Mesendoderm (in vitro differentiated cells): ENCODE measurements around the gene SUV39H1.
A peak's percentile ranks its signal among the peaks of the same experiment; 100 is the strongest.

Source experiments
- DNase-seq: peaks from one replicate; pipeline ENCODE4 v3.0.0; 2013
- H2AK5ac ChIP-seq: 2 replicates; pipeline ENCODE4 v1.6.1; 2013; ENCODE audit warnings: low read length, inconsistent platforms
- H2BK120ac ChIP-seq: 2 replicates; pipeline ENCODE4 v1.6.1; 2013; ENCODE audit warnings: low read depth, mild to moderate bottlenecking, low read length, moderate library complexity, mixed read lengths
- H2BK15ac ChIP-seq: replicated peaks from 2 replicates; pipeline ENCODE4 v1.6.1; 2013; ENCODE audit warnings: low read depth, mild to moderate bottlenecking, moderate library complexity
- H2BK5ac ChIP-seq: 2 replicates; pipeline ENCODE4 v1.6.1; 2013; ENCODE audit warnings: low read length, inconsistent platforms
- H3K18ac ChIP-seq: 2 replicates; pipeline ENCODE4 v1.6.1; 2013; ENCODE audit warnings: mild to moderate bottlenecking, low read length, mixed read lengths
- H3K23ac ChIP-seq: one replicate; pipeline ENCODE4 v1.6.1; 2013; ENCODE audit warnings: low read length
- H3K27ac ChIP-seq: 2 replicates; pipeline ENCODE4 v1.5.1; 2013; ENCODE audit warnings: low read depth, mild to moderate bottlenecking, inconsistent platforms, low read length, moderate library complexity
- H3K27me3 ChIP-seq: 2 replicates; pipeline ENCODE4 v1.6.1; 2013; ENCODE audit warnings: low read length, control low read depth, mild to moderate bottlenecking, inconsistent platforms; ENCODE audit not compliant: insufficient read depth, poor library complexity
- H3K36me3 ChIP-seq: 2 replicates; pipeline ENCODE4 v1.6.1; 2013; ENCODE audit warnings: low read length, inconsistent platforms; ENCODE audit not compliant: control insufficient read depth, insufficient read depth
- H3K4ac ChIP-seq: one replicate; pipeline ENCODE4 v1.6.1; 2013; ENCODE audit warnings: low read depth, mild to moderate bottlenecking, low read length, moderate library complexity
- H3K4me1 ChIP-seq: 2 replicates; pipeline ENCODE4 v1.6.1; 2013; ENCODE audit warnings: low read depth, low read length, inconsistent platforms; ENCODE audit not compliant: control insufficient read depth
- H3K4me2 ChIP-seq: 2 replicates; pipeline ENCODE4 v1.6.1; 2013; ENCODE audit warnings: low read length
- H3K4me3 ChIP-seq: 2 replicates; pipeline ENCODE4 v1.5.1; 2013; ENCODE audit warnings: mild to moderate bottlenecking, low read length
- H3K56ac ChIP-seq: one replicate; pipeline ENCODE4 v1.6.1; 2013; ENCODE audit warnings: low read length
- H3K79me1 ChIP-seq: 2 replicates; pipeline ENCODE4 v1.6.1; 2013; ENCODE audit warnings: low read length, inconsistent platforms
- H3K79me2 ChIP-seq: 2 replicates; pipeline ENCODE4 v1.6.1; 2013; ENCODE audit warnings: mild to moderate bottlenecking, low read length; ENCODE audit not compliant: control insufficient read depth, insufficient read depth
- H3K9ac ChIP-seq: 2 replicates; pipeline ENCODE4 v1.6.1; 2013; ENCODE audit warnings: low read length, inconsistent platforms
- H4K5ac ChIP-seq: one replicate; pipeline ENCODE4 v1.6.1; 2013; ENCODE audit warnings: low read length
- H4K8ac ChIP-seq: one replicate; pipeline ENCODE4 v1.6.1; 2013; ENCODE audit warnings: low read depth, mild to moderate bottlenecking, control low read depth, low read length, moderate library complexity
- WGBS: extraction: QIAGEN DNeasy Blood & Tissue Kit; methylation state at CpG from one replicate; pipeline ENCODE4 v1.1.7; 2013; ENCODE audit warnings: low lambda C conversion rate, missing lambda C conversion rate; ENCODE audit not compliant: insufficient coverage; ENCODE audit errors: extremely low coverage; 5-methylcytosine and 5-hydroxymethylcytosine counted together

The SUV39H1 gene

DNA sequence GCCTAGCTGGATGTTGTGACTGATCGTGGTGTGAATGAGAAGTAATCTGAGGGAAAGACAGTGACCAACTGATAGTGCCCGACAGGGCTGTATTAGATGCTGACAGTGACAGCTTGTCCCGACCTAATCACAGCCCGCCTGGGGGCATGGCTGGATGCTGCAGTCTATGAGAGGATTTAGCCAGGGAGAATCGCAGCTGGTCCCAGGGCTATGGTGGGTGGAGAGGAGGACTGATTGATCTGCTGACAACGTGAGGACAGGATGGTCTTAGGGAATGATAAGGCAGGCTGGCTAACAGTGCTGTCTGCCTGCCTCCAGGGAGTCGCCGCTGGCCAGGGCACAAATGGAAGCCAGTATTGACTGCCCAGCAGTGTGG is 621 bp upstream of the SUV39H1 start:
- DNase-seq, result peak; percentile 47
- H2AK5ac ChIP-seq, result no peak overlapping the region
- H2BK120ac ChIP-seq, result no peak overlapping the region
- H3K9ac ChIP-seq, result peak overlapping the region; percentile 66
- H3K27ac ChIP-seq, result peak overlapping the region; percentile 36
- WGBS, result no CpG with 5 or more reads among the region's 8 CpGs
- no peak overlapping the region for H2BK15ac ChIP-seq
- no peak overlapping the region for H3K4ac ChIP-seq
- H3K4me3 ChIP-seq, result peak overlapping the region; percentile 25
- H4K8ac ChIP-seq, result no peak overlapping the region
- H3K36me3 ChIP-seq, result no peaks in the 10 kb centered on the region
- no peaks in the 10 kb centered on the region for H3K4me1 ChIP-seq
- H3K18ac ChIP-seq, result no peak overlapping the region
- H3K27me3 ChIP-seq, result no peaks in the 10 kb centered on the region
- H3K79me2 ChIP-seq, result no peaks in the 10 kb centered on the region
- H3K56ac ChIP-seq, result peak overlapping the region; percentile 80
- peak overlapping the region; percentile 44 for H3K4me2 ChIP-seq
- no peak overlapping the region for H3K23ac ChIP-seq
- no peak overlapping the region for H2BK5ac ChIP-seq
- H4K5ac ChIP-seq, result no peak overlapping the region
- no peaks in the 10 kb centered on the region for H3K79me1 ChIP-seq

DNA sequence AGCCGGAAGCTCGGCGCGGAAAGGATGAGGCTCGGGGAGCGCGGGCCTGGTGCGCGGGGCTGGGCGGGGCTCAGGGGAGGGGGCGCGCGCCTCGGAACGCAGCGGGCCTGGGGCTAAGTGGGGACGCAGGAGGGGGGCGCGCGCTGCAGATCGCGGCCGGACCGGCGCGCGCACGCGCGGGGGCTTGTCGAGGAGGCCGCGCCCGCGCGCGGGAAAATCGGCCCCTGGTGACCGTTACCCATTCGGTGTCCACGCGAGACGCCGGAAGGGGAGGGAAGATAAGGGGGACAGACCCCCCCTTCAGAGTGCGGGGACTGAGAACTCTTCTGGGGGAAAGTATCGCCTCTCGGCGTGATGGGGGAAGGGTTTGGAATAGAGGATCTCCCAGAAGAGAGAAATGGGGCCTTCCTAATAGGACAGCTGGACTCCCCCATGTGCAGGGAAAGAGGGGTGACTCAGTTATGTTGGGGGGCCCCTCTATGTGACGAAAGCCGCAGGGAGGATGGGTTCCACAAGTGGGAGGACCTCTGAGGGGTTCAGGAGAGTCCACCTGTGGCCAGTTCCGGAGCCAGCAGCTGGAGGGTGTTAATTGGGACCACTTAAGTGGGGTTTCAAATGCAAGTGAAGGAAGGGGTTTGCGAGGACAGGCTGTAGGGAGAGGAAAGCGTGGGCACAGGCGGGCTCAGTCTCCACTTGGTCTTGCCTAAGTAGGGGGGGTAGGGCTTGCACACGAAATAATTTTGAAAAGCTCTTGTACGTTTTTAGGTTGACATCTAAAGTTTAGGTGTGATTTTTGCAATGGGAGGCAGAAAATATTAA is 584 bp downstream of the SUV39H1 start:
- H3K4ac ChIP-seq, result peak overlapping the region; percentile 88
- peak overlapping the region; percentile 62 for H2BK120ac ChIP-seq
- H3K4me1 ChIP-seq, result no peaks in the 10 kb centered on the region
- H3K79me1 ChIP-seq, result no peaks in the 10 kb centered on the region
- peak overlapping the region; percentile 78 for H3K56ac ChIP-seq
- no peak overlapping the region for H3K23ac ChIP-seq
- H4K5ac ChIP-seq, result no peak overlapping the region
- DNase-seq, result no peak
- peak overlapping the region; percentile 77 for H3K9ac ChIP-seq
- peak overlapping the region; percentile 95 for H3K18ac ChIP-seq
- H3K4me3 ChIP-seq, result peak overlapping the region; percentile 74
- H3K27me3 ChIP-seq, result no peaks in the 10 kb centered on the region
- H2AK5ac ChIP-seq, result no peak overlapping the region
- WGBS, result no CpG with 5 or more reads among the region's 56 CpGs
- H4K8ac ChIP-seq, result no peak overlapping the region
- no peaks in the 10 kb centered on the region for H3K36me3 ChIP-seq
- no peaks in the 10 kb centered on the region for H3K79me2 ChIP-seq
- H3K27ac ChIP-seq, result peak overlapping the region; percentile 73
- H2BK15ac ChIP-seq, result no peak overlapping the region
- peak overlapping the region; percentile 32 for H3K4me2 ChIP-seq
- H2BK5ac ChIP-seq, result no peak overlapping the region

GRCh38 chrX:48698306-48698705 is 1.8 kb downstream of the SUV39H1 start:
- no peak overlapping the region for H4K8ac ChIP-seq
- H3K79me1 ChIP-seq, result no peaks in the 10 kb centered on the region
- H2BK120ac ChIP-seq, result no peak overlapping the region
- DNase-seq, result peak; percentile 10
- H3K4me2 ChIP-seq, result no peak overlapping the region
- no peak overlapping the region for H2BK15ac ChIP-seq
- no peaks in the 10 kb centered on the region for H3K36me3 ChIP-seq
- no CpG with 5 or more reads among the region's 5 CpGs for WGBS
- no peak overlapping the region for H2BK5ac ChIP-seq
- H2AK5ac ChIP-seq, result no peak overlapping the region
- no peak overlapping the region for H3K18ac ChIP-seq
- no peaks in the 10 kb centered on the region for H3K4me1 ChIP-seq
- H3K9ac ChIP-seq, result no peak overlapping the region
- H3K79me2 ChIP-seq, result no peaks in the 10 kb centered on the region
- H3K27me3 ChIP-seq, result no peaks in the 10 kb centered on the region
- H3K4ac ChIP-seq, result no peak overlapping the region
- H3K4me3 ChIP-seq, result no peak overlapping the region
- H4K5ac ChIP-seq, result no peak overlapping the region
- H3K27ac ChIP-seq, result no peak overlapping the region
- H3K56ac ChIP-seq, result no peak overlapping the region
- H3K23ac ChIP-seq, result no peak overlapping the region

DNA sequence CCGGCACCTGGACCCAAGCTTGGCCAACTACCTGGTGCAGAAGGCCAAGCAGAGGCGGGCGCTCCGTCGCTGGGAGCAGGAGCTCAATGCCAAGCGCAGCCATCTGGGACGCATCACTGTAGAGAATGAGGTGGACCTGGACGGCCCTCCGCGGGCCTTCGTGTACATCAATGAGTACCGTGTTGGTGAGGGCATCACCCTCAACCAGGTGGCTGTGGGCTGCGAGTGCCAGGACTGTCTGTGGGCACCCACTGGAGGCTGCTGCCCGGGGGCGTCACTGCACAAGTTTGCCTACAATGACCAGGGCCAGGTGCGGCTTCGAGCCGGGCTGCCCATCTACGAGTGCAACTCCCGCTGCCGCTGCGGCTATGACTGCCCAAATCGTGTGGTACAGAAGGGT is 3.7 kb downstream of the SUV39H1 start:
- no peak for DNase-seq
- H2BK120ac ChIP-seq, result no peak overlapping the region
- H3K9ac ChIP-seq, result no peak overlapping the region
- no peak overlapping the region for H3K23ac ChIP-seq
- H2BK5ac ChIP-seq, result no peak overlapping the region
- no peak overlapping the region for H3K56ac ChIP-seq
- H4K5ac ChIP-seq, result no peak overlapping the region
- no peak overlapping the region for H4K8ac ChIP-seq
- H3K79me1 ChIP-seq, result no peaks in the 10 kb centered on the region
- H3K79me2 ChIP-seq, result no peaks in the 10 kb centered on the region
- no peak overlapping the region for H3K18ac ChIP-seq
- no peak overlapping the region for H3K4ac ChIP-seq
- no peak overlapping the region for H2AK5ac ChIP-seq
- no peaks in the 10 kb centered on the region for H3K4me1 ChIP-seq
- no peak overlapping the region for H2BK15ac ChIP-seq
- no peaks in the 10 kb centered on the region for H3K36me3 ChIP-seq
- no peak overlapping the region for H3K27ac ChIP-seq
- H3K27me3 ChIP-seq, result no peaks in the 10 kb centered on the region
- no peak overlapping the region for H3K4me2 ChIP-seq
- WGBS, result no CpG with 5 or more reads among the region's 23 CpGs
- no peak overlapping the region for H3K4me3 ChIP-seq

- no peak overlapping the region for H2AK5ac ChIP-seq
- H3K18ac ChIP-seq, result no peak overlapping the region
- H3K56ac ChIP-seq, result no peak overlapping the region
- WGBS, result no CpG with 5 or more reads among the region's 3 CpGs
- no peaks in the 10 kb centered on the region for H3K27me3 ChIP-seq
- no peak overlapping the region for H2BK5ac ChIP-seq
- H3K4me2 ChIP-seq, result no peak overlapping the region
- no peak overlapping the region for H4K5ac ChIP-seq
- H3K4me3 ChIP-seq, result no peak overlapping the region
- no peak overlapping the region for H2BK15ac ChIP-seq
- H3K79me2 ChIP-seq, result no peaks in the 10 kb centered on the region
- H3K27ac ChIP-seq, result no peak overlapping the region
- H3K9ac ChIP-seq, result no peak overlapping the region
- H3K4ac ChIP-seq, result no peak overlapping the region
- no peak overlapping the region for H2BK120ac ChIP-seq
- no peaks in the 10 kb centered on the region for H3K4me1 ChIP-seq
- H3K79me1 ChIP-seq, result no peaks in the 10 kb centered on the region
- H3K23ac ChIP-seq, result no peak overlapping the region
- H4K8ac ChIP-seq, result no peak overlapping the region
- no peaks in the 10 kb centered on the region for H3K36me3 ChIP-seq
- DNase-seq, result no peak
Measured at GRCh38 chrX:48700951-48701653, 4.6 kb downstream of the SUV39H1 start.
